ENCODE results near the gene AKT1.

The AKT1 gene

GRCh38 chr14:104786091-104786586 is 9.4 kb downstream of the AKT1 start:
- DNase-seq (ENCODE audit: low read depth): no peak

GRCh38 chr14:104785708-104786080 is 9.9 kb downstream of the AKT1 start:
- no peak for DNase-seq (ENCODE audit: low read depth)

- no peak for DNase-seq (ENCODE audit: low read depth)
Observed at GRCh38 chr14:104784846-104785707, 10.5 kb downstream of the AKT1 start.

- DNase-seq (ENCODE audit: low read depth): no peak
Observed at GRCh38 chr14:104784218-104784568, 11.4 kb downstream of the AKT1 start.

GRCh38 chr14:104783484-104784217 is 11.9 kb downstream of the AKT1 start:
- DNase-seq (ENCODE audit: low read depth): no peak

GRCh38 chr14:104782808-104783139 is 12.8 kb downstream of the AKT1 start:
- DNase-seq (ENCODE audit: low read depth): no peak

GRCh38 chr14:104782086-104782807 is 13.3 kb downstream of the AKT1 start:
- DNase-seq (ENCODE audit: low read depth): no peak

GRCh38 chr14:104781271-104782077 is 14.1 kb downstream of the AKT1 start:
- no peak for DNase-seq (ENCODE audit: low read depth)

GRCh38 chr14:104780513-104781030 is 15.0 kb downstream of the AKT1 start:
- DNase-seq (ENCODE audit: low read depth): no peak

GRCh38 chr14:104779776-104780512 is 15.6 kb downstream of the AKT1 start:
- no peak for DNase-seq (ENCODE audit: low read depth)

- DNase-seq (ENCODE audit: low read depth): no peak
Observed at GRCh38 chr14:104778694-104779331, 16.7 kb downstream of the AKT1 start.

GRCh38 chr14:104777808-104778249 is 17.7 kb downstream of the AKT1 start:
- DNase-seq (ENCODE audit: low read depth): no peak

GRCh38 chr14:104776961-104777807 is 18.4 kb downstream of the AKT1 start:
- DNase-seq (ENCODE audit: low read depth): no peak

- DNase-seq (ENCODE audit: low read depth): no peak
Observed at GRCh38 chr14:104776481-104776880, 19.1 kb downstream of the AKT1 start.

- DNase-seq (ENCODE audit: low read depth): no peak
Observed at GRCh38 chr14:104775073-104775489, 20.5 kb downstream of the AKT1 start.

GRCh38 chr14:104774453-104775072 is 21.0 kb downstream of the AKT1 start:
- no peak for DNase-seq (ENCODE audit: low read depth)

- DNase-seq (ENCODE audit: low read depth): no peak
Observed at GRCh38 chr14:104773505-104774452, 21.8 kb downstream of the AKT1 start.
